K562 (cell line): ENCODE data around the gene GZMM. TPM values are rescaled to one million over a fixed set of nuclear protein-coding genes. Genes with fewer than 3 reads are reported as not detected.

ENCODE experiments used
- CBFB ChIP-seq: sonication (generic); formaldehyde crosslinking; IDR thresholded peaks from 2 replicates; pipeline ENCODE4 v1.4.0; 2020; ENCODE audit warnings: mild to moderate bottlenecking, missing genetic modification reagents
- ERF ChIP-seq: fragments of 450-650 bp; formaldehyde crosslinking; IDR thresholded peaks from 2 replicates; pipeline ENCODE4 v1.4.0; 2020; ENCODE audit warnings: mild to moderate bottlenecking, mixed read lengths
- GABPB1 ChIP-seq: sonication (generic); formaldehyde crosslinking; IDR thresholded peaks from 2 replicates; pipeline ENCODE4 v1.8.0; 2022; ENCODE audit warnings: mild to moderate bottlenecking, missing genetic modification reagents
- HCFC1 ChIP-seq: IDR thresholded peaks from 2 replicates; pipeline ENCODE4 v1.6.1; 2012; ENCODE audit warnings: low read depth, low read length, improper control_type of control experiment
- KDM5B ChIP-seq: fragments of 200-600 bp; sonication (generic); IDR thresholded peaks from 2 replicates; pipeline ENCODE4 v1.6.1; 2012; ENCODE audit warnings: low read depth, mild to moderate bottlenecking, moderate library complexity, low read length, control low read depth, inconsistent platforms; ENCODE audit not compliant: insufficient replicate concordance
- NEUROD1 ChIP-seq: fragments of 150-350 bp; IDR thresholded peaks from 2 replicates; pipeline ENCODE4 v1.6.1; 2014; ENCODE audit warnings: borderline replicate concordance, low read length, low read depth; ENCODE audit not compliant: partially characterized antibody
- TCF3 ChIP-seq: sonication (generic); formaldehyde crosslinking; IDR thresholded peaks from 2 replicates; pipeline ENCODE4 v1.4.0; 2020; ENCODE audit warnings: mild to moderate bottlenecking, missing genetic modification reagents
- YY1 ChIP-seq, 3 experiments: IDR thresholded peaks; 2 replicates each; pipeline ENCODE4 v1.6.1; 2011; ENCODE audit warnings: low read length in 2 of 3, mild to moderate bottlenecking in 2 of 3, moderate library complexity in 2 of 3, borderline replicate concordance in 1 of 3, control low read depth in 1 of 3, low read depth in 1 of 3; ENCODE audit not compliant: insufficient read depth in 3 of 3, insufficient replicate concordance in 2 of 3, control insufficient read depth in 1 of 3, insufficient read length in 1 of 3; ENCODE audit errors: extremely low read depth in 1 of 3
- ZNF134 ChIP-seq: fragments of 250-450 bp; sonication (Bioruptor Pico); conservative IDR thresholded peaks from 2 replicates; pipeline ENCODE4 v1.4.0; 2020
- ZNF431 ChIP-seq: sonication (generic); formaldehyde crosslinking; IDR thresholded peaks from 2 replicates; pipeline ENCODE4 v1.8.0; 2022; ENCODE audit warnings: mild to moderate bottlenecking, missing genetic modification reagents
- ZNF589 ChIP-seq: fragments of 200-800 bp; sonication (Bioruptor generic); IDR thresholded peaks from 2 replicates; pipeline ENCODE4 v1.6.1; 2016; ENCODE audit warnings: low read depth, missing genetic modification characterization, missing compliant biosample characterization
- ZSCAN29 ChIP-seq: fragments of 450-650 bp; IDR thresholded peaks from 2 replicates; pipeline ENCODE4 v1.6.1; 2017
- polyA plus RNA-seq, 8 experiments: library from polyadenylated mRNA; depleted of rRNA in 4 of 8; stranded (reverse) in 5 of 8; unstranded in 3 of 8; fragments of >200 nt; fragmentation: Nextera tagmentation in 2 of 8; fragmentation: Illumina TruSeq in 1 of 8; extraction: Ambion mirVana in 2 of 8; extraction: Trizol in 1 of 8; gene quantifications; 2 replicates each; pipeline versions ENCODE4 v1.2.1 to v1.2.3, GENCODE V29; 2011 to 2014; ENCODE audit warnings: inconsistent platforms in 1 of 8, missing spikeins in 1 of 8
- total RNA-seq, 7 experiments: library from RNA; depleted of rRNA in 6 of 7; stranded (reverse); fragments of >200 nt in 6 of 7; fragmentation: Illumina TruSeq in 2 of 7; extraction: Trizol in 2 of 7; gene quantifications; 2 replicates each; pipeline versions ENCODE4 v1.2.1 to v1.2.3, GENCODE V29; 2011 to 2021; ENCODE audit warnings: low replicate concordance in 1 of 7
- TF ChIP-seq, protein P1 (sequence below): sonication (generic); formaldehyde crosslinking; IDR thresholded peaks from 2 replicates; pipeline ENCODE4 v1.8.1; 2023; ENCODE audit warnings: mild to moderate bottlenecking, missing genetic modification reagents
- TF ChIP-seq, protein P2 (sequence below): fragments of 250-450 bp; sonication (Bioruptor Pico); IDR thresholded peaks from 2 replicates; pipeline ENCODE4 v1.9.0; 2021; ENCODE audit warnings: mild to moderate bottlenecking
- TF ChIP-seq, protein P3 (sequence below): fragments of 450-650 bp; conservative IDR thresholded peaks from 2 replicates; pipeline ENCODE4 v1.6.1; 2016; ENCODE audit warnings: missing genetic modification characterization, low read depth, mild to moderate bottlenecking, control low read depth, missing compliant biosample characterization
- TF ChIP-seq, protein P4 (sequence below): fragments of 250-450 bp; sonication (Bioruptor Pico); IDR thresholded peaks from 2 replicates; pipeline ENCODE4 v1.5.0; 2020; ENCODE audit warnings: mild to moderate bottlenecking, borderline replicate concordance

The GZMM gene
- total and polyA plus RNA-seq, 9 of the 15 experiments (the other 6 are each of a cell fraction or from before 2014, with no cell fraction given) = 0.08 to 2.6 (median 0.70) TPM; not detected in 2

DNA sequence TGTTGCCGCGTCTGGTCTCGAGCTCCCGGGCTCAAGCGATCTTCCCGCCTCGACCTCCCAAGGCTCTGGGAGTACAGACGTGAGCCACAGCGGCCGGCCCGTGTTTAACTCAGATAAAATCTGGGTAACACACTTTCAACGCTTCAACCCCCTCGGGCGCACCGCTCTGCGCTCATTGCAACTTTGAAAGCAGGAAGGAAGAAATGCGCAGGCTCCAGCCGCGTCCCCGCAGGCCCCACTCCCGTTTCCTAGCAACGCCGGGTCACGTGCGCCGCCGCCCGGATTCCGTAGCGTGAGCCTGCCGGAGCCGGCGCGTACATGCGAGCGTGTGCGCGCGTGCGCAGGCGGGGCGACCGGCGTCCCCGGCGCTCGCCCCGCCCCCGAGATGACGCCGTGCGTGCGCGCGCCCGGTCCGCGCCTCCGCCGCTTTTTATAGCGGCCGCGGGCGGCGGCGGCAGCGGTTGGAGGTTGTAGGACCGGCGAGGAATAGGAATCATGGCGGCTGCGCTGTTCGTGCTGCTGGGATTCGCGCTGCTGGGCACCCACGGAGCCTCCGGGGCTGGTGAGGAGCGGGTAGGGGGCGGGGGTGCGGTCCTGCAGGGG, 28.4 kb downstream of the GZMM start, which contains the start of gene BSG (continued):
- TF ChIP-seq KDM5B (peak; percentile 96), ZNF589 (CRISPR knock-in tag) (no peak), YY1 (IDR thresholded peaks at IDR 0.05; ENCODE audit: borderline replicate concordance in 1 of 3, control insufficient read depth in 1 of 3, extremely low read depth in 1 of 3, insufficient read depth in 3 of 3, insufficient read length in 1 of 3, insufficient replicate concordance in 2 of 3, low read depth in 1 of 3, low read length in 2 of 3) (peak; percentile 40 to 93 (median 88)), NEUROD1 (no peak), HCFC1 (peak; percentile 57; the same call in 1 of the 2 replicates), ZSCAN29 (no peak), CBFB (CRISPR knock-in tag) (no peak), ZNF134 (no peak), ZNF431 (CRISPR knock-in tag) (no peak), GABPB1 (CRISPR knock-in tag) (peak; percentile 30; the same call in 1 of the 2 replicates), ERF (CRISPR knock-in tag) (no peak), TCF3 (CRISPR knock-in tag) (peak; percentile 44)
- TF ChIP-seq, protein P1, sequence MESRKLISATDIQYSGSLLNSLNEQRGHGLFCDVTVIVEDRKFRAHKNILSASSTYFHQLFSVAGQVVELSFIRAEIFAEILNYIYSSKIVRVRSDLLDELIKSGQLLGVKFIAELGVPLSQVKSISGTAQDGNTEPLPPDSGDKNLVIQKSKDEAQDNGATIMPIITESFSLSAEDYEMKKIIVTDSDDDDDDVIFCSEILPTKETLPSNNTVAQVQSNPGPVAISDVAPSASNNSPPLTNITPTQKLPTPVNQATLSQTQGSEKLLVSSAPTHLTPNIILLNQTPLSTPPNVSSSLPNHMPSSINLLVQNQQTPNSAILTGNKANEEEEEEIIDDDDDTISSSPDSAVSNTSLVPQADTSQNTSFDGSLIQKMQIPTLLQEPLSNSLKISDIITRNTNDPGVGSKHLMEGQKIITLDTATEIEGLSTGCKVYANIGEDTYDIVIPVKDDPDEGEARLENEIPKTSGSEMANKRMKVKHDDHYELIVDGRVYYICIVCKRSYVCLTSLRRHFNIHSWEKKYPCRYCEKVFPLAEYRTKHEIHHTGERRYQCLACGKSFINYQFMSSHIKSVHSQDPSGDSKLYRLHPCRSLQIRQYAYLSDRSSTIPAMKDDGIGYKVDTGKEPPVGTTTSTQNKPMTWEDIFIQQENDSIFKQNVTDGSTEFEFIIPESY (CRISPR knock-in tag) = no peak
- TF ChIP-seq, protein P2, sequence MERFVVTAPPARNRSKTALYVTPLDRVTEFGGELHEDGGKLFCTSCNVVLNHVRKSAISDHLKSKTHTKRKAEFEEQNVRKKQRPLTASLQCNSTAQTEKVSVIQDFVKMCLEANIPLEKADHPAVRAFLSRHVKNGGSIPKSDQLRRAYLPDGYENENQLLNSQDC (CRISPR knock-in tag) = peak; percentile 90
- TF ChIP-seq, protein P3, sequence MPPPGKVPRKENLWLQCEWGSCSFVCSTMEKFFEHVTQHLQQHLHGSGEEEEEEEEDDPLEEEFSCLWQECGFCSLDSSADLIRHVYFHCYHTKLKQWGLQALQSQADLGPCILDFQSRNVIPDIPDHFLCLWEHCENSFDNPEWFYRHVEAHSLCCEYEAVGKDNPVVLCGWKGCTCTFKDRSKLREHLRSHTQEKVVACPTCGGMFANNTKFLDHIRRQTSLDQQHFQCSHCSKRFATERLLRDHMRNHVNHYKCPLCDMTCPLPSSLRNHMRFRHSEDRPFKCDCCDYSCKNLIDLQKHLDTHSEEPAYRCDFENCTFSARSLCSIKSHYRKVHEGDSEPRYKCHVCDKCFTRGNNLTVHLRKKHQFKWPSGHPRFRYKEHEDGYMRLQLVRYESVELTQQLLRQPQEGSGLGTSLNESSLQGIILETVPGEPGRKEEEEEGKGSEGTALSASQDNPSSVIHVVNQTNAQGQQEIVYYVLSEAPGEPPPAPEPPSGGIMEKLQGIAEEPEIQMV = no peak
- TF ChIP-seq, protein P4, sequence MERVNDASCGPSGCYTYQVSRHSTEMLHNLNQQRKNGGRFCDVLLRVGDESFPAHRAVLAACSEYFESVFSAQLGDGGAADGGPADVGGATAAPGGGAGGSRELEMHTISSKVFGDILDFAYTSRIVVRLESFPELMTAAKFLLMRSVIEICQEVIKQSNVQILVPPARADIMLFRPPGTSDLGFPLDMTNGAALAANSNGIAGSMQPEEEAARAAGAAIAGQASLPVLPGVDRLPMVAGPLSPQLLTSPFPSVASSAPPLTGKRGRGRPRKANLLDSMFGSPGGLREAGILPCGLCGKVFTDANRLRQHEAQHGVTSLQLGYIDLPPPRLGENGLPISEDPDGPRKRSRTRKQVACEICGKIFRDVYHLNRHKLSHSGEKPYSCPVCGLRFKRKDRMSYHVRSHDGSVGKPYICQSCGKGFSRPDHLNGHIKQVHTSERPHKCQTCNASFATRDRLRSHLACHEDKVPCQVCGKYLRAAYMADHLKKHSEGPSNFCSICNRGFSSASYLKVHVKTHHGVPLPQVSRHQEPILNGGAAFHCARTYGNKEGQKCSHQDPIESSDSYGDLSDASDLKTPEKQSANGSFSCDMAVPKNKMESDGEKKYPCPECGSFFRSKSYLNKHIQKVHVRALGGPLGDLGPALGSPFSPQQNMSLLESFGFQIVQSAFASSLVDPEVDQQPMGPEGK (CRISPR knock-in tag) = no peak
